GM06990 (cell line): ENCODE data around the gene TACR1.
"Not testable (repeated sequence)": the region's sequence is repeated elsewhere in the genome, so short reads cannot be mapped to it uniquely, and the experiment has no call there.

Experiments
- DNase-seq: peaks from one replicate; pipeline ENCODE4 v3.0.0-alpha.2; 2011; ENCODE audit not compliant: insufficient read length; ENCODE audit errors: extremely low read depth
- H3K27me3 ChIP-seq: replicated peaks from 2 replicates; pipeline ENCODE4 v1.6.0; 2011; ENCODE audit warnings: low read length; ENCODE audit not compliant: control insufficient read depth, insufficient read depth
- H3K36me3 ChIP-seq: 2 replicates; pipeline ENCODE4 v1.5.1; 2011; ENCODE audit warnings: low read length; ENCODE audit not compliant: control insufficient read depth, insufficient read depth
- H3K4me3 ChIP-seq: replicated peaks from 2 replicates; pipeline ENCODE4 v1.5.1; 2011; ENCODE audit warnings: low read depth, mild to moderate bottlenecking, control low read depth, low read length
- CTCF ChIP-seq: IDR thresholded peaks from 2 replicates; pipeline ENCODE4 v1.5.1; 2011; ENCODE audit warnings: low read length, control low read depth, mild to moderate bottlenecking, inconsistent platforms; ENCODE audit not compliant: insufficient read depth, poor library complexity, severe bottlenecking

The TACR1 gene

GRCh38 chr2:75146606-75147332 lies 52.6 kb downstream of the TACR1 start:
- no peaks in the 10 kb centered on the region for H3K36me3 ChIP-seq
- DNase-seq, result no peak
- H3K27me3 ChIP-seq, result no peaks in the 10 kb centered on the region
- no peak for TF ChIP-seq CTCF
- no peak overlapping the region for H3K4me3 ChIP-seq

- not testable (repeated sequence) for H3K36me3 ChIP-seq, DNase-seq, H3K27me3 ChIP-seq, H3K4me3 ChIP-seq
Observed at GRCh38 chr2:75146221-75146605, 53.1 kb downstream of the TACR1 start.

- no peak for TF ChIP-seq CTCF
- DNase-seq, result no peak
Observed at GRCh38 chr2:75142081-75142480, 57.2 kb downstream of the TACR1 start.

GRCh38 chr2:75140288-75140687 lies 59.0 kb downstream of the TACR1 start:
- Histone ChIP-seq H3K4me3 (no peak overlapping the region), H3K27me3 (no peaks in the 10 kb centered on the region), H3K36me3 (no peaks in the 10 kb centered on the region)
- no peak for DNase-seq
- no peak for TF ChIP-seq CTCF

More at GRCh38 chr2:75142081-75142480, 57.2 kb downstream of the TACR1 start:
- Histone ChIP-seq H3K27me3 (no peaks in the 10 kb centered on the region), H3K4me3 (no peak overlapping the region), H3K36me3 (no peaks in the 10 kb centered on the region)

GRCh38 chr2:75139171-75139570 lies 60.1 kb downstream of the TACR1 start:
- Histone ChIP-seq H3K27me3 (no peaks in the 10 kb centered on the region), H3K4me3 (no peak overlapping the region), H3K36me3 (no peaks in the 10 kb centered on the region)
- TF ChIP-seq CTCF, result no peak
- no peak for DNase-seq

- Histone ChIP-seq H3K36me3 (no peaks in the 10 kb centered on the region), H3K4me3 (no peak overlapping the region), H3K27me3 (no peaks in the 10 kb centered on the region)
- no peak for TF ChIP-seq CTCF
- DNase-seq, result no peak
Observed at GRCh38 chr2:75138528-75138927, 60.8 kb downstream of the TACR1 start.
